ENCODE measurements around the gene ANKS1A. TPM values are rescaled to one million over a fixed set of nuclear protein-coding genes. Genes with fewer than 3 reads are reported as not detected.

The ANKS1A gene
- total and polyA plus RNA-seq, 2 of the 4 experiments (the other 2 are of a cell fraction) = 7.2 to 7.5 TPM

- ATAC-seq (ENCODE audit: low read depth) (no peak), DNase-seq (no peak)
- Histone ChIP-seq H3K14ac (replicated peaks; ENCODE audit: low read depth, low read length) (no peak overlapping the region), H2BK20ac (ENCODE audit: low read depth, low read length) (no peak overlapping the region), H3K27ac (ENCODE audit: insufficient read depth, low read length) (no peak overlapping the region), H3K4me1 (ENCODE audit: control insufficient read depth, insufficient read depth, low read length) (no peaks in the 10 kb centered on the region), H4K91ac (ENCODE audit: insufficient read depth, low read depth, low read length) (no peak overlapping the region), H3K9me3 (ENCODE audit: control insufficient read depth, insufficient read depth, low read length) (no peaks in the 10 kb centered on the region), H3K79me1 (ENCODE audit: low read depth in 1 of 2, low read length in 2 of 2) (no peaks in the 10 kb centered on the region), H3K4me2 (ENCODE audit: low read depth, low read length) (no peak overlapping the region), H2BK5ac (ENCODE audit: low read depth, low read length, poor library complexity, severe bottlenecking) (no peak overlapping the region), H3K18ac (ENCODE audit: low read depth, low read length) (no peak overlapping the region), H3K23ac (ENCODE audit: low read depth, low read length) (no peak overlapping the region), H3K9me1 (ENCODE audit: insufficient read depth, low read length) (peaks cover 4% of the 10 kb centered on the region; the same call in 1 of the 2 replicates), H3K36me3 (ENCODE audit: control insufficient read depth, insufficient read depth, low read length) (peaks cover 23% of the 10 kb centered on the region), H4K8ac (ENCODE audit: low read depth in 2 of 2, low read length in 2 of 2) (no peak overlapping the region), H3K4ac (ENCODE audit: low read depth, low read length) (no peak overlapping the region), H4K20me1 (ENCODE audit: insufficient read depth, low read length) (no peaks in the 10 kb centered on the region), H3K9ac (ENCODE audit: low read depth, low read length) (no peak overlapping the region), H2AK5ac (ENCODE audit: low read depth, low read length) (no peak overlapping the region), H2BK120ac (ENCODE audit: low read depth, low read length) (no peak overlapping the region), H3K56ac (ENCODE audit: extremely low read depth, insufficient read depth, low read length) (no peak overlapping the region), H4K5ac (ENCODE audit: low read depth, low read length) (no peak overlapping the region), H3K27me3 (ENCODE audit: control insufficient read depth, insufficient read depth, low read length) (no peaks in the 10 kb centered on the region), H2AK9ac (replicated peaks; ENCODE audit: low read depth, low read length, poor library complexity) (no peak overlapping the region), H2BK15ac (ENCODE audit: low read depth, low read length) (no peak overlapping the region), H3K4me3 (ENCODE audit: insufficient read depth, low read depth, low read length) (no peak overlapping the region), H2AFZ (replicated peaks; ENCODE audit: low read length, poor library complexity) (no peak overlapping the region)
- intact Hi-C loops (cut with micrococcal nuclease) = no loop called here
- ChIA-PET CTCF (no interaction called here), POLR2A (ENCODE audit: unreplicated experiment) (no interaction called here)
- dilution Hi-C loops (cut with HindIII; ENCODE audit: low sequenced_read_pairs, unreplicated experiment) = no loop called here
- BruUV-seq (replicated peaks) = no TSS peak
- 93% methylated on average over 3 of the region's 7 CpGs; no CpG with 5 or more reads in 1 of the 2 experiments for WGBS, 2 experiments (ENCODE audit: extremely low coverage in 2 of 2, insufficient read length in 1 of 2)
- in situ Hi-C loops (cut with MboI; ENCODE audit: low sequenced_read_pairs) = no loop called here
- TF ChIP-seq CHD1 (IDR thresholded peaks at IDR 0.05; ENCODE audit: low read depth, low read length) (no peak), POLR2A (IDR thresholded peaks at IDR 0.05; ENCODE audit: low read depth, low read length) (no peak), RFX5 (IDR thresholded peaks at IDR 0.05; ENCODE audit: low read depth, low read length) (no peak), MAFK (IDR thresholded peaks at IDR 0.05; ENCODE audit: low read depth, low read length) (no peak), BHLHE40 (IDR thresholded peaks at IDR 0.05; ENCODE audit: low read depth, low read length) (no peak), CEBPB (IDR thresholded peaks at IDR 0.05; ENCODE audit: low read depth, low read length) (no peak), SMC3 (IDR thresholded peaks at IDR 0.05; ENCODE audit: low read depth, low read length) (no peak), RAD21 (IDR thresholded peaks at IDR 0.05; ENCODE audit: low read length) (no peak), ELK1 (IDR thresholded peaks at IDR 0.05; ENCODE audit: borderline replicate concordance, low read depth, low read length) (no peak), RCOR1 (IDR thresholded peaks at IDR 0.05; ENCODE audit: insufficient replicate concordance, low read length) (no peak), CTCF (conservative IDR thresholded peaks at IDR 0.05; ENCODE audit: low read depth, low read length) (no peak), NFE2L2 (IDR thresholded peaks at IDR 0.05; ENCODE audit: low read depth, low read length) (no peak)
Measured at GRCh38 chr6:34858681-34859080, 30.4 kb upstream of the ANKS1A start.

Data from IMR-90 (cell line).